OCI-LY3 (cell line): ENCODE results near the gene SSTR4.

Experiments used
- H2AFZ ChIP-seq: fragments of 200-600, 300-600 bp; shearing (Covaris generic); 2 replicates; pipeline ENCODE4 v1.6.0; 2014; ENCODE audit warnings: antibody characterized with exemption, low read depth, low read length
- H3K27ac ChIP-seq: fragments of 200-600, 300-600 bp; sonication (generic); 2 replicates; pipeline ENCODE4 v1.5.1; 2014; ENCODE audit warnings: mild to moderate bottlenecking, low read length, moderate library complexity, mixed read lengths
- H3K27me3 ChIP-seq: fragments of 200-600, 300-600 bp; sonication (generic); 2 replicates; pipeline ENCODE4 v1.6.1; 2014; ENCODE audit warnings: low read depth, low read length, mixed read lengths
- H3K36me3 ChIP-seq: fragments of 200-600, 300-600 bp; sonication (generic); replicated peaks from 2 replicates; pipeline ENCODE3; 2014; ENCODE audit warnings: low read depth, low read length, mixed read lengths
- H3K4me1 ChIP-seq: fragments of 300-600, 200-600 bp; sonication (generic); 2 replicates; pipeline ENCODE4 v1.6.1; 2014; ENCODE audit warnings: low read length, mixed read lengths
- H3K4me2 ChIP-seq: fragments of 200-600, 300-600 bp; sonication (generic); 2 replicates; pipeline ENCODE4 v1.6.1; 2014; ENCODE audit warnings: low read length, mixed read lengths
- H3K4me3 ChIP-seq: fragments of 300-600, 200-600 bp; sonication (generic); 2 replicates; pipeline ENCODE4 v1.5.1; 2014; ENCODE audit warnings: antibody characterized with exemption, mild to moderate bottlenecking, low read length, moderate library complexity
- H3K79me2 ChIP-seq: fragments of 300-600, 200-600 bp; shearing (Covaris generic); 2 replicates; pipeline ENCODE4 v1.6.1; 2014; ENCODE audit warnings: mild to moderate bottlenecking, low read length, mixed read lengths
- H3K9ac ChIP-seq: fragments of 300-600, 200-600 bp; shearing (Covaris generic); 2 replicates; pipeline ENCODE4 v1.6.0; 2014; ENCODE audit warnings: mild to moderate bottlenecking, low read length, moderate library complexity
- H3K9me3 ChIP-seq: fragments of 200-600, 300-600 bp; shearing (Covaris generic); 2 replicates; pipeline ENCODE4 v1.6.1; 2014; ENCODE audit warnings: low read length, mixed read lengths; ENCODE audit not compliant: insufficient read depth
- H4K20me1 ChIP-seq: fragments of 200-600, 300-600 bp; sonication (generic); 2 replicates; pipeline ENCODE4 v1.6.1; 2016; ENCODE audit warnings: low read length, mixed read lengths; ENCODE audit not compliant: insufficient read depth
- CTCF ChIP-seq: fragments of 200-600, 300-600 bp; sonication (generic); IDR thresholded peaks from 2 replicates; pipeline ENCODE4 v1.5.1; 2014; ENCODE audit warnings: antibody characterized with exemption, low read length, low read depth
- EZH2phosphoT487 ChIP-seq: fragments of 200-600 bp; shearing (Covaris generic); IDR thresholded peaks from 2 replicates; pipeline ENCODE4 v1.6.1; 2018; ENCODE audit warnings: antibody characterized with exemption, mixed run types, low read depth

SSTR4 gene

DNA sequence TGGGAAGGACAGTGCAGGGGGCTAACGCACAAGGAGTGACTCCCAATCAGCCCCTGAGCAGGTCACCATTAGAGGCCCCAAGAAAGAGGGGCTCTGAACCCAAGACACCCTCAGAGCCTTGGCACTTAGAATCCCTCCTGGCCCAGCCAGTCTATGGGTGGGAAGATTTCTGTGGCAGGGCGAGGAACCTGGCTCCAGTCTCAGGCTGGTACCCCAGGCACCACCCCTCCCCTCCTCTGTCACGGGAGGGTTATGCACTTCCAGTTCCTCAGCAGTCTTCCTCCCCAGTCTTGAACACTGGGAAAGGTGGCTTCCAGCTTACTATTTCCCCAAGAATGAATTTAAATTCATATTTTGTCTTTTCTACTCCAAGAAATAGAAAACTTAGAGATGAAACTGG lies 27.6 kb upstream of the SSTR4 start:
- H3K79me2 ChIP-seq: no peaks in the 10 kb centered on the region
- H3K36me3 ChIP-seq: no peaks in the 10 kb centered on the region
- H3K27ac ChIP-seq: no peak overlapping the region
- H3K4me2 ChIP-seq: no peak overlapping the region
- H3K4me3 ChIP-seq: no peak overlapping the region
- H3K9ac ChIP-seq: no peak overlapping the region
- no peak overlapping the region for H2AFZ ChIP-seq
- H3K9me3 ChIP-seq: no peaks in the 10 kb centered on the region
- peaks cover 9% of the 10 kb centered on the region; the same call in 1 of the 2 replicates for H3K27me3 ChIP-seq
- TF ChIP-seq EZH2phosphoT487 (no peak), CTCF (no peak)
- H3K4me1 ChIP-seq: no peaks in the 10 kb centered on the region
- no peaks in the 10 kb centered on the region for H4K20me1 ChIP-seq

- TF ChIP-seq CTCF (no peak), EZH2phosphoT487 (no peak)
- no peak overlapping the region for H3K4me3 ChIP-seq
- no peak overlapping the region for H2AFZ ChIP-seq
- H3K36me3 ChIP-seq: no peaks in the 10 kb centered on the region
- H3K79me2 ChIP-seq: no peaks in the 10 kb centered on the region
- peaks cover 9% of the 10 kb centered on the region; the same call in 1 of the 2 replicates for H3K27me3 ChIP-seq
- H4K20me1 ChIP-seq: no peaks in the 10 kb centered on the region
- no peaks in the 10 kb centered on the region for H3K9me3 ChIP-seq
- H3K4me2 ChIP-seq: no peak overlapping the region
- no peaks in the 10 kb centered on the region for H3K4me1 ChIP-seq
- H3K27ac ChIP-seq: no peak overlapping the region
- H3K9ac ChIP-seq: no peak overlapping the region
Observed at GRCh38 chr20:23007886-23008655, 27.0 kb upstream of the SSTR4 start.

- Histone ChIP-seq H2AFZ (no peak overlapping the region), H3K79me2 (no peaks in the 10 kb centered on the region), H3K27ac (no peak overlapping the region)
Observed at GRCh38 chr20:23008667-23009066, 26.4 kb upstream of the SSTR4 start.

DNA sequence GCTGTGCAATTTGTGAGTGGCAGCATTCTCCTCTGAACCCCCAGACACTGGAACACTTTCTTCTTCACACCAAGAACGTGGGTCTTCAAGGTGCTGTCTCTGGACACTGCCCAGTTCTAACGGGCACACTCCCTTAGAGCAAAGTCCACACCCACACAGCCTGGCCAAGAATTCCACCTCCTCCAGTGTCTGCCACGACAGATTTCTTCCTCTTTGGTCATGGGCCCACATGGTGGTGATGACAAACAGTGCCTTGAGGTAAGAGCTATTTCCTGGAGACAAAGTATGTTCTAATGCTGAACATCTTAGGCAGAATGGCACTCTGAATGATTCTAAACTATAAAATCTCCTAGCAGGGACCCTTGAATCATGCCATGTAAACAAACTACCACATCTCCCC lies 25.5 kb upstream of the SSTR4 start:
- Histone ChIP-seq H3K27me3 (peaks cover 6% of the 10 kb centered on the region; the same call in 1 of the 2 replicates), H3K27ac (no peak overlapping the region), H3K9me3 (no peaks in the 10 kb centered on the region), H3K4me3 (no peak overlapping the region), H2AFZ (no peak overlapping the region), H3K9ac (no peak overlapping the region), H3K79me2 (no peaks in the 10 kb centered on the region), H3K36me3 (no peaks in the 10 kb centered on the region), H3K4me2 (no peak overlapping the region), H4K20me1 (no peaks in the 10 kb centered on the region), H3K4me1 (no peaks in the 10 kb centered on the region)
- no peak for TF ChIP-seq EZH2phosphoT487
- TF ChIP-seq CTCF: no peak

More at GRCh38 chr20:23008667-23009066, 26.4 kb upstream of the SSTR4 start:
- H3K4me2 ChIP-seq: no peak overlapping the region
- peaks cover 9% of the 10 kb centered on the region; the same call in 1 of the 2 replicates for H3K27me3 ChIP-seq
- no peak overlapping the region for H3K9ac ChIP-seq
- TF ChIP-seq CTCF (no peak), EZH2phosphoT487 (no peak)
- H3K4me3 ChIP-seq: no peak overlapping the region
- H3K4me1 ChIP-seq: no peaks in the 10 kb centered on the region
- no peaks in the 10 kb centered on the region for H3K36me3 ChIP-seq
- no peaks in the 10 kb centered on the region for H3K9me3 ChIP-seq
- no peaks in the 10 kb centered on the region for H4K20me1 ChIP-seq
